Skeletal muscle cell (primary cell): Measurements from ENCODE around the gene PPARA.
A peak's percentile ranks its signal among the peaks of the same experiment; 100 is the strongest.

ENCODE experiments used
- DNase-seq: peaks from one replicate; pipeline ENCODE4 v3.0.0-alpha.2; 2010; ENCODE audit warnings: low read depth
- H3K4me3 ChIP-seq: 2 replicates; pipeline ENCODE4 v1.5.1; 2011; ENCODE audit warnings: low read depth, mild to moderate bottlenecking, control low read depth, low read length, moderate library complexity

The PPARA gene

DNA sequence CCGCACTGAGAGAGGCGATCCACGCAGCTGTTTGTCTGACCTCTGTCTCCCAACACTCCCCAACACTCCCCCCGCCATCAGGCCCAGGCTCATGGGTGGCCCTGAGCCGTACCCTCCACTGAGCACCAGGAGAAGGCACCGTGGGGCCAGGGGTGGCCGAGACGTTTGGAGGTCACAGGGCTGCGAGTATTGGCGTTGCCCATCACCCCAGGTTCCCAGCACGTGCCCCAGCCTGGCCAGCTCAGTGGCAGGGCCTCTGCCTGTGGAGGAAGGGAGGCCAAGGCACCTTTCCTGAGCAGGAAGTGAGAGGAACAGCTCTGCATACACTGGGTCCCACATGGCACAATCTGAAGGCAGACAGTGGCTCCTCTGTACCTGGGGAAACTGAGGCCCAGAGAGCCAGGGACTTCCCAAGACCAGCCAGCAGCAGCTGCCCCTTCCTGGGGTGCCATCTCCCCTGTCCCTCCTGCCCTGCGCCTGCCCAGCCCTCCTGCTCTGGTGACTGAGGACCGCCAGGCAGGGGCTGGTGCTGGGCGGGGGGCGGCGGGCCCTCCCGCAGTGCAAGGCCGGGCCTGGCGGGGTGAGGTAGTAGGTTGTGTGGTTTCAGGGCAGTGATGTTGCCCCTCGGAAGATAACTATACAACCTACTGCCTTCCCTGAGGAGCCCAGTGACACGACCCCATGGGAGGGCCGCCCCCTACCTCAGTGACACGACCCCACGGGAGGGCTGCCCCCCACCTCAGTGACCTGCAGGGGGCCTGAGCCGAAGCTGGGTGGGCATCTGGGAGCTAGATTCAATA, 37.0 kb upstream of the PPARA start:
- no peak overlapping the region for H3K4me3 ChIP-seq
- DNase-seq, result no peak

DNA sequence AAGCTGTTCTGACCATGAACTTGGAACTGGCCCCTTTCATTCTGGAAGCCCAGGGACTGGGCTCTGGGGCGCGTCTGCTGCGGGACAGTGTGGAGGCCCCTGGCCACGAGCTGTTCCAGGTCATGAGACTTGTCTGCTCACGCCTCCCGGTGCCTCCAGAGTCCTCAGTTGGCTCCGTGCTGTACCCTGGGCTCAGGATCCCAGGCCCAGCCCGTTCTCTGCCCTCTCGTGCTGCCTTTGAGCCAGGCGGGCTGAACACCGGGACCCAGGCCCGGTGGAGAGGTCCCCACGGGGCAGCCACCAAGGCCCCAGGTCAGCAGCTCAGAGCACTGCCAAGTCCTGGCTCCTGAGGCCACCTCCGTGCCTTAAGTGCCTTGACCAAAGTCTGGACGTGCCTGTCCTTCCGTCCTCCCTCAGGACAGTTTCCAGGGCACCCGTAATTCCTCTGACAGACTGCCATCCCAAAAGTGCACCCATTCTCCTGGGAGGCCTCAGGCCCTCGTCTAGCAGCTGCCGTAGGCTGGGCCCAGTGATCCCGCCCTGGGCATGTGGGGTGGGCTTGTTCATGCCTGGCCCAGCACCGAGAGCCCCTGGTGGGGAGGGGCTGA, 36.3 kb upstream of the PPARA start:
- DNase-seq, result no peak
- H3K4me3 ChIP-seq, result no peak overlapping the region

- no peak for DNase-seq
- H3K4me3 ChIP-seq, result no peak overlapping the region
Measured at GRCh38 chr22:46114518-46115387, 35.6 kb upstream of the PPARA start.

DNA sequence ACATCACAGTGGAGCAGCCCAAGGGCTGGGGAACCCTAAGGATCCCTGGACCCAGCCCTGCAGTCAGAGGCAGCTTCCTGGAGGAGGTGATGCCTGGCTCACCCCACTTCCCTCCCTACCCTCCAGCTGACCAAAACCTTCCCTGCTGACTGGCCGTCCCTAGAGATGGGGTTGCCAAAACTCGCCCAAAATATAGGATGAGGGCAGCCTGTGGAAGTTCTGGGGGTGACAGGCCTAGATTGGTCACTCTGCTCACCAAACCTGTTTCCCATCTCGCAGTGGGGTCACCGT, 35.0 kb upstream of the PPARA start:
- H3K4me3 ChIP-seq, result no peak overlapping the region
- no peak for DNase-seq

DNA sequence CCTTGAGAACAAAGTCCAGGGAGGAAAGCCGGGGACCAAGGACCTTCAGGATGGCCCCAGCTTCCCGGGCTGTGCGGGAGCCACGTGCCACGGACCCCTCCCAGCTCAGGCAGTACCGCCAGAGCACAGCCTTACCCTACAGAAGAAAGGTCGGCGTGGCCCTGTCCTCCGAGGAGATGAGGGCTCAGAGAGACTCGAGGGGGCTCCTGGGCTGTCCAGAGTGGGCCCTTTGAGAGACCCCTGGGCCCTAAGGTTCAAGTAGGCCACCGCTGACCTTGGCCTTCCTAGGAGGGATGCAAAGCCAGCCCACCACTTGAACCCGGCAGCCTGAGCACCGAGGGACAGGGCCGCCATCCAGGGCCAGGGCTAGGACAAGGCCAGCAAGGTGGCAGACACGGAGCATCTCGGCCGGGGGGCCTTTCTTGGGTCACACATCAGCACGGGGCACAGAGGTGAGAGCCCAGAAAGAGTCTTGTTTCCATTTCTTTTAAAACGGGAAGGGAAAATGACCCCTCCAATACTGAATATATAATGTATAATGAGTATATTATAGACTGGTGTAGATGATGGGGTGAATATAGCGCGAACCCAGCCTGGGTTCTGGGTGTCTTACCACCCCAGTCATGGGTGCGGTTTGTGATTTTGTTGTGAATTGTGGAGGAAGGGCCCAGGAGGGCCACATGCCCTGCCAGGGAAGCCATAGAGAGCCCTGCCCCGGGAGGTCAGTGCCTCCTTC, 34.4 kb upstream of the PPARA start:
- no peak overlapping the region for H3K4me3 ChIP-seq
- no peak for DNase-seq

DNA sequence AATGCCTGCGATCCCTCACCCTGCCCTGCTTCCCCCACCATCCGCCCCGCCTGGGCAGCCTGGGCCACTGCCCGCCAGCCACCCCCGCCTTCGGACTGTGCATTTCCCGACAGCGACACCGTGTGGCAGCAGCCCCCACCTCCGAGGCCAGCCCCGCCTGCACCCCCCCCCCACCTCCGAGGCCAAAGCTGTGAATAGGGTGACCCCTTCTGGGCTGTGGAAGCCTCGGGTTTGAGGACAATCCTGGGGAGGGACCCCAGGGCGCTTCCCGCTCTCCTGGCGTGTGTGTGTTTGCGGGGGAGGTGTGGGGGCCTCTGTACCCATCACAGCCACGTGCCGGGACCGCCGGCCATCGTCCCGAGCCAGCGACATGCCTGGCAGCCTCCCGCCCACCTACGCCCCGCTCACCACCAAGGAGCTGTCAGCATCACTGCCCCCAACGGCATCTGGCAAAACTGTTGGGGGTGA, 33.8 kb upstream of the PPARA start:
- DNase-seq, result peak; percentile 40
- H3K4me3 ChIP-seq, result no peak overlapping the region

- H3K4me3 ChIP-seq, result no peak overlapping the region
- DNase-seq, result no peak
Measured at GRCh38 chr22:46117206-46118199, 32.8 kb upstream of the PPARA start.

GRCh38 chr22:46119093-46119728, 31.1 kb upstream of the PPARA start:
- DNase-seq, result no peak
- no peak overlapping the region for H3K4me3 ChIP-seq

- DNase-seq, result peak; percentile 49
- H3K4me3 ChIP-seq, result no peak overlapping the region
Measured at GRCh38 chr22:46119729-46120419, 30.5 kb upstream of the PPARA start.

GRCh38 chr22:46120420-46120737, 29.9 kb upstream of the PPARA start:
- DNase-seq, result no peak
- no peak overlapping the region for H3K4me3 ChIP-seq

GRCh38 chr22:46121079-46121478, 29.2 kb upstream of the PPARA start:
- DNase-seq, result no peak

GRCh38 chr22:46121523-46122287, 28.6 kb upstream of the PPARA start:
- DNase-seq, result no peak
- H3K4me3 ChIP-seq, result no peak overlapping the region

More at GRCh38 chr22:46121079-46121478, 29.2 kb upstream of the PPARA start:
- H3K4me3 ChIP-seq, result no peak overlapping the region

GRCh38 chr22:46122511-46122971, 27.8 kb upstream of the PPARA start:
- H3K4me3 ChIP-seq, result no peak overlapping the region
- no peak for DNase-seq

GRCh38 chr22:46122980-46123693, 27.2 kb upstream of the PPARA start:
- no peak for DNase-seq
- H3K4me3 ChIP-seq, result no peak overlapping the region

DNA sequence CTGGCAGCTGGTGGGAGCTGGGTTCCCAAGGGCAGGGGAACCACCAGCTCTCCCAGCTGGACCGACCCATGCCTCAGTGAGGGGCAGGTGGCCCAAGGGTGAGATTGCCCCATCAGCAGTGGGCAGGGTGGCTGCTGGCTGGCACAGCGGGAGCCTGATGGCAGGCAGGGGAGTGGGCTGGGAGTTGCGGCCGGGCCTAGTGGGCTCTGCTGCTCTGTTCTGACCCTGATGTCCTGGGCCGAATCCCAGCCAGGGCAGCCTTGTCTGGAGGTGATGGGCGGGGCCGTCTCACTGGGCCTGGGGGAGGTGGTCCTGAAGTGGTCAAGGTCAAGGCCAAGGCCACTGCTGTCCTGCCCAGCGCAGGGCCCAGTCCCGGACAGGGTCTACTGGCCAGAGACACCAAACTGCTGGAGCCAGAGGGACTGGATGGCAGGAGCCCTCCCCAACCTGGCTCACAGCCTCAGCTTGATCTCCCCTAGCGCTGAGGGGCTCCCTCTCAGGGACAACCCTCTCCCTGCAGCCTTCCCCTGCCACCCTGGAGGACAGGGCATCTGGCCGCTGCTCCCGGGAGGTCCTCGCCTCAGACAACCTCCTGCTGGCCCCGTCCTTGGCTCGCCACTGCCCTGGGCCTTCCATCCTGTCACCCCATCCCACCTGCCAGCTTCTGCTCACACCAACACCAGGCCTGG, 26.5 kb upstream of the PPARA start:
- no peak overlapping the region for H3K4me3 ChIP-seq
- DNase-seq, result no peak
